Cardiac muscle cell (in vitro differentiated cells and primary cell): Measurements from ENCODE around the gene ZNF112. TPM values are rescaled to one million over a fixed set of nuclear protein-coding genes. Genes with fewer than 3 reads are reported as not detected.
"Not testable (repeated sequence)": the region's sequence is repeated elsewhere in the genome, so short reads cannot be mapped to it uniquely, and the experiment has no call there.

ENCODE experiments used
- DNase-seq, 2 donors: peaks; one replicate each; pipeline versions ENCODE4 v3.0.0 to v3.0.0-alpha.2; 2010 to 2017; ENCODE audit warnings: low read depth in 1 of 2, low spot score in 1 of 2
- H3K27ac ChIP-seq: fragments of 200-600 bp; sonication (generic); 2 replicates; pipeline ENCODE4 v1.5.1; 2016
- H3K27me3 ChIP-seq: fragments of 200-600 bp; sonication (generic); 2 replicates; pipeline ENCODE4 v1.6.0; 2016; ENCODE audit warnings: control low read depth
- H3K36me3 ChIP-seq: fragments of 200-600 bp; sonication (generic); 2 replicates; pipeline ENCODE4 v1.5.1; 2016; ENCODE audit warnings: control low read depth
- H3K4me1 ChIP-seq: fragments of 200-600 bp; sonication (generic); 2 replicates; pipeline ENCODE4 v1.8.1; 2017; ENCODE audit warnings: low read depth, mild to moderate bottlenecking, mixed run types
- H3K4me3 ChIP-seq: fragments of 200-600 bp; sonication (generic); 2 replicates; pipeline ENCODE4 v1.5.1; 2016; ENCODE audit warnings: mild to moderate bottlenecking
- H3K9me3 ChIP-seq: fragments of 200-600 bp; sonication (generic); 2 replicates; pipeline ENCODE4 v1.5.1; 2017; ENCODE audit warnings: low read depth, mild to moderate bottlenecking, control low read depth
- polyA plus RNA-seq: library from polyadenylated mRNA; unstranded; fragments of >200 nt; fragmentation: Nextera tagmentation; extraction: Ambion mirVana; gene quantifications from 2 replicates; pipeline ENCODE4 v1.2.1, GENCODE V29; 2016
- total RNA-seq: library from RNA; depleted of rRNA; stranded (reverse); fragments of >200 nt; gene quantifications from 2 replicates; pipeline ENCODE4 v1.2.3, GENCODE V29; 2016
- TF ChIP-seq, protein P1 (sequence below): IDR thresholded peaks from 2 replicates; pipeline ENCODE4 v1.5.1; 2012; ENCODE audit warnings: low read depth, mild to moderate bottlenecking, low read length

The ZNF112 gene
- total and polyA plus RNA-seq, 2 experiments from 2014 or later = 6.8 to 15.5 TPM

DNA sequence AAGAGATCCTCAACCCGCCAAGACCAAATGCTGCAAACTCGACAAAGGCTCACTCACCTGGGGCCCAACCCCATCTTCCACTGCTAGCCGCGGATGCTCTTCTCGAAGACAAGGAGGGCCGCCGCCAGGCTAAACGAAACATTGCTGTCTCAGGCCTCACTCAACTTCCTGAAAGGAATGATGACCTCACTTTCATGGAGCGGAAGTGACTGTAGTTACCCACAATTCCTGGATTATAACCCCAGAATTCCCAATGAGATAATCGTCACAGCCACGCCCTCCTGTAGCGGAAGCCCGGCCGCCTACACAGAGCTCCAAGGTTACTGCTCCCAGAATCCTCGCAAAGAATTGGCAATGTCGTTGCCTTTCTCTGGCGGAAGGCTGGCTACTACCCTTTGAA, 10.5 kb upstream of the ZNF112 start:
- no peaks in the 10 kb centered on the region for H3K36me3 ChIP-seq
- H3K27me3 ChIP-seq = no peaks in the 10 kb centered on the region
- H3K4me3 ChIP-seq = no peak overlapping the region
- TF ChIP-seq, protein P1, sequence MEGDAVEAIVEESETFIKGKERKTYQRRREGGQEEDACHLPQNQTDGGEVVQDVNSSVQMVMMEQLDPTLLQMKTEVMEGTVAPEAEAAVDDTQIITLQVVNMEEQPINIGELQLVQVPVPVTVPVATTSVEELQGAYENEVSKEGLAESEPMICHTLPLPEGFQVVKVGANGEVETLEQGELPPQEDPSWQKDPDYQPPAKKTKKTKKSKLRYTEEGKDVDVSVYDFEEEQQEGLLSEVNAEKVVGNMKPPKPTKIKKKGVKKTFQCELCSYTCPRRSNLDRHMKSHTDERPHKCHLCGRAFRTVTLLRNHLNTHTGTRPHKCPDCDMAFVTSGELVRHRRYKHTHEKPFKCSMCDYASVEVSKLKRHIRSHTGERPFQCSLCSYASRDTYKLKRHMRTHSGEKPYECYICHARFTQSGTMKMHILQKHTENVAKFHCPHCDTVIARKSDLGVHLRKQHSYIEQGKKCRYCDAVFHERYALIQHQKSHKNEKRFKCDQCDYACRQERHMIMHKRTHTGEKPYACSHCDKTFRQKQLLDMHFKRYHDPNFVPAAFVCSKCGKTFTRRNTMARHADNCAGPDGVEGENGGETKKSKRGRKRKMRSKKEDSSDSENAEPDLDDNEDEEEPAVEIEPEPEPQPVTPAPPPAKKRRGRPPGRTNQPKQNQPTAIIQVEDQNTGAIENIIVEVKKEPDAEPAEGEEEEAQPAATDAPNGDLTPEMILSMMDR = no peak
- peak in 1 of 2 donors; percentile 53 for DNase-seq
- H3K27ac ChIP-seq = no peak overlapping the region
- no peaks in the 10 kb centered on the region for H3K9me3 ChIP-seq
- H3K4me1 ChIP-seq = no peaks in the 10 kb centered on the region

DNA sequence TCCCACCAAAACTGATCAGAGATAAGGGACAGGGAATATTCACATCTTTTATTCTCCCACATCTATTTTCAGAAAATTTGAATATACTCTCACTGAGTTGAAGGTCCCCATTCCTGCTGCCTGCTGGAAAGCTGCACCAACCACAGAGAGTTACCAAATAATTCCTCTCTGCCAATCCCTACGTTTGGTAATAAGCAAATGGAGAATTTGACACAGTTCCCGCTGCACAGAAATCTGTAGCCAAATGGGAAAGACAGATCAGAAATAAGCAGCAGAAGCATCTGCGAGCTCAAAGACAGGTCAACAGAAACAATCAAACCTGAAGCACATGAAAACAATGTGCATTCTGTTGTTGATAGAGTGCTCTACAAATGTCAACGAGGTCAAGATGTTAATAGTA, 9.9 kb downstream of the ZNF112 start:
- DNase-seq = no peak
- H3K9me3 ChIP-seq = no peaks in the 10 kb centered on the region
- TF ChIP-seq, protein P1 = no peak

DNA sequence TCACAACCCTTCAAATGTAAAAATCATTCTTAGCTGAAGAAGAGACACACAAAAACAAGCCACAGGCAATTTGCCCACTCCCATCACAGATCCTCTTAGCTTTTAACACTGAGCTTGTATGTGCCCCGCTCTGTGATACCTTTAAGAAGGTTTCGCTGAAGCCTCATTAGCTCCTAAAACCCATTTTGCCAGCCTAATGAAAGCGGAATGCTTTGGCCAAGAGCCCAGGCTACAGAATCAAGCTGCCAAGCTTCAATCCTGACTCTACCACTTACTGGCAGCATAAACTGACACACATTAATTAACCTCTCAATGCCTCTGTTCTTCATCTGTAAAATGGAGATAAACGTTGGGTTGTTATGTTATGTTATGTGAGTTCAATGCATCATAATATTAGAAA, 10.5 kb downstream of the ZNF112 start:
- no peak for DNase-seq
- Histone ChIP-seq H3K9me3 (no peaks in the 10 kb centered on the region), H3K4me1 (no peaks in the 10 kb centered on the region), H3K27me3 (no peaks in the 10 kb centered on the region), H3K27ac (no peak overlapping the region), H3K36me3 (peaks cover 3% of the 10 kb centered on the region), H3K4me3 (no peak overlapping the region)
- TF ChIP-seq, protein P1 = no peak

More for the DNA sequence above, 9.9 kb downstream of the ZNF112 start:
- Histone ChIP-seq H3K27me3 (no peaks in the 10 kb centered on the region), H3K27ac (no peak overlapping the region), H3K4me3 (no peak overlapping the region), H3K4me1 (no peaks in the 10 kb centered on the region), H3K36me3 (peaks cover 3% of the 10 kb centered on the region)

DNA sequence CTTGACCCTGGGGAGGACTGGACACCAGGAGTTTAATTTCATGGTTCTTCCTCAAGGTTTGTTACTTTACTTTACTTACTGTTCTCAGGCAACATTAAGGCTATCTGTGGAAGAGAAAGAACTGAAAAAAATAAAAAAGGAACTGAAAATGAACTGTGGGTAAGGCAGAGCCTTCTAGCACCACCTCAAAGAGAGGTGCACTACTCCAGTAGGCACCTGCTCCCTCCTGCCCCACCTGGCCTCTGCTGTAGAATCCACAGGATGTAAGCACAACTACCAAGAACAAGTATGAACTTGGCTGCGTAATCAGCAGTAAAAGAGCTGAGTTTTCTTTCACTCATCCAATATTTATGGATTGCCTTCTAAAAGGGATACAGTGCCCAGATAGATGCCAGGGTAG, 12.2 kb downstream of the ZNF112 start:
- Histone ChIP-seq H3K4me1 (no peaks in the 10 kb centered on the region), H3K4me3 (no peak overlapping the region), H3K27me3 (no peaks in the 10 kb centered on the region), H3K36me3 (peaks cover 13% of the 10 kb centered on the region), H3K27ac (no peak overlapping the region), H3K9me3 (no peaks in the 10 kb centered on the region)
- DNase-seq = no peak
- TF ChIP-seq, protein P1 = no peak

DNA sequence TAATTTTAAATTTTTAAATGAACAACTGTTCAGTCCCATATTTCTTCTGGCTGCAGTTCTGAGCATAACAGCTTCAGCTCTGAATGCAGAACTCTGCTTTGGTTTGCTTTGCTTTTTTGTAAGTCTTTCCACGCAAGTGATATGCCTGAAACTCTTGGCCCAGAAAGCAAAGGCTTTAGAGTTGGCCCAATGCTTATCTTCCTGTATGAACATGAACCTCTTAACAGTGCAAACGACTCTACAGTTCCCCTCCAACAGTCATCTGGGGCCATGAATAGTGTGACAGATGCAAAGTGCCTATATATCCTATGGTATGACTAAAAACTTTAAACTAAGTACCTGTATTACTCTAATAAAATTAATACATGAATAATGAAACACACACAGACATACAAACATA, 14.7 kb downstream of the ZNF112 start:
- Histone ChIP-seq H3K27me3 (no peaks in the 10 kb centered on the region), H3K36me3 (peaks cover 24% of the 10 kb centered on the region), H3K27ac (no peak overlapping the region), H3K4me1 (no peaks in the 10 kb centered on the region), H3K4me3 (no peak overlapping the region), H3K9me3 (no peaks in the 10 kb centered on the region)
- no peak for DNase-seq
- TF ChIP-seq, protein P1 = no peak

DNA sequence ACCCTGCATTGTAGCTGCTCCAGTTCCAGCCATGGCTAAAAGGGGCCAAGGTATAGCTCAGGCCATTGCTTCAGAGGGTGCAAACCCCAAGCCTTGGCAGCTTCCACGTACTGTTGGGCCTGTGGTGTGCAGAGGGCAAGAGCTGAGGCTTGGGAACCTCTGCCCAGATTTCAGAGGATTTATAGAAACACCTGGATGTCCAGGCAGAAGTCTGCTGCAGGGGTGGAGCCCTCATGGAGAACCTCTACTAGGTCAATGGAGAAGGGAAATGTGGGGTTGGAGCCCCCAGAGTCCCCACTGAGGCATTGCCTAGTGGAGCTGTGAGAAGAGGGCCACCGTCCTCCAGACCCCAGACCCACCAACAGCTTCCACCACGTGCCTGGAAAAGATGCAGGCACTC, 21.8 kb downstream of the ZNF112 start:
- DNase-seq, H3K27ac ChIP-seq, H3K4me3 ChIP-seq, H3K4me1 ChIP-seq, H3K9me3 ChIP-seq, H3K27me3 ChIP-seq: not testable (repeated sequence)
- peaks cover 46% of the 10 kb centered on the region for H3K36me3 ChIP-seq
